ENCODE results near the gene TNFAIP1. TPM values are rescaled to one million over a fixed set of nuclear protein-coding genes. Genes with fewer than 3 reads are reported as not detected.

TNFAIP1 gene
- total RNA-seq, 1 experiment from 2014 or later: 21.8 TPM

DNA sequence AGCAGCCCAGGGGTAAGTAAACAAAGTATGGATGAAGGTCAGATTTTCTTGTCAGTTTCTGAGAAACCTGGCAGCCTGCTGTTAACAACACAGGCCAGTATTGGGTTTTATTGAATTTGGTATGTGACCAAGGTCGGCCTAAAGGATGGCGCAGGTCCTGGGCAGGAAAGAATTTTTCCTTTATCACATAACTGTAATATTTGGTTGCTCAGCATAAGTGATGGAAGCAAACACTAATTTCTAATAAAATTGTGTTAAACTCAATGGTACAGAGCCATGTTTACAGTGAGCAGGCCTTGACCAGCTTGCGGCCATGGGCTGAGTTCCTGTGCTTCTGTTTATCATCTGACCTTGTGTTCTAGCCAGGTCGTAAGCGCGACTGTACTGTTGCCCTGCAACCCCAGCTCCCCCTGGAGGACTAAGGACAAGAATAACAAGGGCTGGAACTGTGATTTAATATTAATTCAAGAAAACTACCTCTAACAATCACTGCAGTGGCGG lies 11.2 kb downstream of the TNFAIP1 start:
- H3K79me1 ChIP-seq (ENCODE audit: insufficient read depth, low read depth, low read length, poor library complexity, severe bottlenecking): no peaks in the 10 kb centered on the region
- no peak overlapping the region for H2AFZ ChIP-seq (ENCODE audit: low read length)
- WGBS (ENCODE audit: extremely low coverage, insufficient read length, low lambda C conversion rate): no CpG with 5 or more reads among the region's 7 CpGs
- no peaks in the 10 kb centered on the region for H4K20me1 ChIP-seq (ENCODE audit: control insufficient read depth, insufficient read depth, insufficient read length)
- Mint-ChIP-seq H3K36me3 (ENCODE audit: insufficient read depth in 1 of 3, low read depth in 3 of 3) (peaks cover 23 to 88% (median 69%) of the 10 kb centered on the region in 3 experiments; a peak in 6 of 7 replicates), H3K27ac (peak overlapping the region in 2 of 3 experiments; percentile 73 to 76; a peak in 3 of 7 replicates), H3K27me3 (ENCODE audit: low read depth) (no peaks in the 10 kb centered on the region), H3K4me3 (no peak overlapping the region; a peak in 1 of 5 replicates), H3K9me3 (no peaks in the 10 kb centered on the region), H3K4me1 (peaks cover 16 to 17% of the 10 kb centered on the region in 2 experiments)
- no peak overlapping the region for H4K91ac ChIP-seq (ENCODE audit: insufficient read length, low read depth, low read length)
- H3K79me2 ChIP-seq (ENCODE audit: insufficient read depth, low read length): no peaks in the 10 kb centered on the region
- no peak overlapping the region for H2BK15ac ChIP-seq (ENCODE audit: low read depth, low read length)
- no peaks in the 10 kb centered on the region for H3K4me1 ChIP-seq (ENCODE audit: insufficient read depth, low read length)
- H2BK120ac ChIP-seq (ENCODE audit: low read depth, low read length, poor library complexity, severe bottlenecking): no peak overlapping the region
- H3K14ac ChIP-seq (ENCODE audit: insufficient read depth, low read length): no peak overlapping the region
- H3K23ac ChIP-seq (ENCODE audit: insufficient read length, low read depth, low read length): no peak overlapping the region
- H3K4ac ChIP-seq (ENCODE audit: low read depth, low read length): no peak overlapping the region
- TF ChIP-seq, protein P1, sequence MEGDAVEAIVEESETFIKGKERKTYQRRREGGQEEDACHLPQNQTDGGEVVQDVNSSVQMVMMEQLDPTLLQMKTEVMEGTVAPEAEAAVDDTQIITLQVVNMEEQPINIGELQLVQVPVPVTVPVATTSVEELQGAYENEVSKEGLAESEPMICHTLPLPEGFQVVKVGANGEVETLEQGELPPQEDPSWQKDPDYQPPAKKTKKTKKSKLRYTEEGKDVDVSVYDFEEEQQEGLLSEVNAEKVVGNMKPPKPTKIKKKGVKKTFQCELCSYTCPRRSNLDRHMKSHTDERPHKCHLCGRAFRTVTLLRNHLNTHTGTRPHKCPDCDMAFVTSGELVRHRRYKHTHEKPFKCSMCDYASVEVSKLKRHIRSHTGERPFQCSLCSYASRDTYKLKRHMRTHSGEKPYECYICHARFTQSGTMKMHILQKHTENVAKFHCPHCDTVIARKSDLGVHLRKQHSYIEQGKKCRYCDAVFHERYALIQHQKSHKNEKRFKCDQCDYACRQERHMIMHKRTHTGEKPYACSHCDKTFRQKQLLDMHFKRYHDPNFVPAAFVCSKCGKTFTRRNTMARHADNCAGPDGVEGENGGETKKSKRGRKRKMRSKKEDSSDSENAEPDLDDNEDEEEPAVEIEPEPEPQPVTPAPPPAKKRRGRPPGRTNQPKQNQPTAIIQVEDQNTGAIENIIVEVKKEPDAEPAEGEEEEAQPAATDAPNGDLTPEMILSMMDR (conservative IDR thresholded peaks at IDR 0.05): peak; percentile 51; the same call in 2 of the 3 replicates
- no peak overlapping the region for H4K8ac ChIP-seq (replicated peaks; ENCODE audit: insufficient read length, low read depth, low read length)
- H3K27me3 ChIP-seq (ENCODE audit: insufficient read depth, low read length): no peaks in the 10 kb centered on the region
- peak; percentile 49 for DNase-seq
- H3K27ac ChIP-seq (ENCODE audit: insufficient read length, low read depth, low read length): no peak overlapping the region
- H3K9ac ChIP-seq (ENCODE audit: extremely low read depth, insufficient read length, low read length): no peak overlapping the region
- H2BK5ac ChIP-seq (ENCODE audit: insufficient read length, low read length): no peak overlapping the region
- no peak overlapping the region for H4K5ac ChIP-seq (ENCODE audit: insufficient read length, low read depth, low read length)
- H3K23me2 ChIP-seq (ENCODE audit: insufficient read length, low read depth, low read length, poor library complexity, severe bottlenecking): no peaks in the 10 kb centered on the region
- H3K4me2 ChIP-seq (ENCODE audit: insufficient read depth, insufficient read length, low read length): no peak overlapping the region
- no peaks in the 10 kb centered on the region for H3K9me3 ChIP-seq (ENCODE audit: control insufficient read depth, low read depth, low read length)
- no peak overlapping the region for H2AK5ac ChIP-seq (ENCODE audit: insufficient read length, low read length)
- H3T11ph ChIP-seq (ENCODE audit: low read length): no peak overlapping the region
- H2BK12ac ChIP-seq (ENCODE audit: insufficient read length, low read depth, low read length): no peak overlapping the region
- no peak overlapping the region for H3K18ac ChIP-seq (ENCODE audit: insufficient read length, low read depth, low read length)
- no peak overlapping the region for H3K56ac ChIP-seq (ENCODE audit: insufficient read length, low read depth, low read length)
- H2BK20ac ChIP-seq (ENCODE audit: low read depth, low read length, poor library complexity, severe bottlenecking): no peak overlapping the region
